ENCODE results near the gene POTEM.
"Not testable (repeated sequence)": the region's sequence is repeated elsewhere in the genome, so short reads cannot be mapped to it uniquely, and the experiment has no call there.

DNA sequence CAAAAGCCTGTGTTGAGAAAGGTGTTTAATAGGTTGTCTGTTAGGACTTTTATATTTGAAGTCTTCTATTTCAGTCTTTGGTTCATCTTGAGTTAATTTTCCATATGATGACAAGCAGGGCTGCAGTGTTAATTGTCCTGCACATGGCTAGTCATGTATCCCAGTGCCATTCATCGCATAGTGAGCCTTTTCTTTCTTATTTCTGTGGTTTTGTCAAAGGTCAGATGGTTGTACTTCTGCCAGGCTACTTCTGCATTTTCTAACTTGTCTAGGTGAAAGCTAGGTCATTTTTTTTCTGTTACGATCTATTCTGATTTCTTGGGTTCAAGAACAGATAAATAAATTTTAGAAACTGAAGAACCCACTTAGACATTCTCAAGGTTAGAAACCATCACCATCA lies 5.7 kb upstream of the POTEM start:
- TF ChIP-seq, protein P1, sequence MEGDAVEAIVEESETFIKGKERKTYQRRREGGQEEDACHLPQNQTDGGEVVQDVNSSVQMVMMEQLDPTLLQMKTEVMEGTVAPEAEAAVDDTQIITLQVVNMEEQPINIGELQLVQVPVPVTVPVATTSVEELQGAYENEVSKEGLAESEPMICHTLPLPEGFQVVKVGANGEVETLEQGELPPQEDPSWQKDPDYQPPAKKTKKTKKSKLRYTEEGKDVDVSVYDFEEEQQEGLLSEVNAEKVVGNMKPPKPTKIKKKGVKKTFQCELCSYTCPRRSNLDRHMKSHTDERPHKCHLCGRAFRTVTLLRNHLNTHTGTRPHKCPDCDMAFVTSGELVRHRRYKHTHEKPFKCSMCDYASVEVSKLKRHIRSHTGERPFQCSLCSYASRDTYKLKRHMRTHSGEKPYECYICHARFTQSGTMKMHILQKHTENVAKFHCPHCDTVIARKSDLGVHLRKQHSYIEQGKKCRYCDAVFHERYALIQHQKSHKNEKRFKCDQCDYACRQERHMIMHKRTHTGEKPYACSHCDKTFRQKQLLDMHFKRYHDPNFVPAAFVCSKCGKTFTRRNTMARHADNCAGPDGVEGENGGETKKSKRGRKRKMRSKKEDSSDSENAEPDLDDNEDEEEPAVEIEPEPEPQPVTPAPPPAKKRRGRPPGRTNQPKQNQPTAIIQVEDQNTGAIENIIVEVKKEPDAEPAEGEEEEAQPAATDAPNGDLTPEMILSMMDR (IDR thresholded peaks at IDR 0.05): not testable (repeated sequence)
- not testable (repeated sequence) for TF ChIP-seq POLR2A (IDR thresholded peaks at IDR 0.05)

Data from right lobe of liver (tissue), 4 donors.